Large intestine (tissue), 3 donors: ENCODE data around the gene FOXO3. TPM values are rescaled to one million over a fixed set of nuclear protein-coding genes. Genes with fewer than 3 reads are reported as not detected.

Experiments
- DNase-seq, 2 donors: peaks; one replicate each; pipeline versions ENCODE4 v3.0.0 to v3.0.0-alpha.2; 2013
- H3K27ac ChIP-seq: one replicate; pipeline ENCODE4 v1.5.1; 2013; ENCODE audit warnings: low read length
- H3K27me3 ChIP-seq: 2 replicates; pipeline ENCODE4 v1.6.1; 2013; ENCODE audit warnings: low read length; ENCODE audit not compliant: control insufficient read depth, insufficient read depth
- H3K36me3 ChIP-seq: 2 replicates; pipeline ENCODE4 v1.6.1; 2013; ENCODE audit warnings: low read length; ENCODE audit not compliant: control insufficient read depth, insufficient read depth
- H3K4me1 ChIP-seq: one replicate; pipeline ENCODE4 v1.6.1; 2013; ENCODE audit warnings: low read length; ENCODE audit not compliant: control insufficient read depth, insufficient read depth
- H3K4me3 ChIP-seq: one replicate; pipeline ENCODE4 v1.5.1; 2013; ENCODE audit warnings: low read length
- H3K9me3 ChIP-seq: one replicate; pipeline ENCODE4 v1.6.1; 2013; ENCODE audit warnings: mild to moderate bottlenecking, low read depth, low read length, moderate library complexity; ENCODE audit not compliant: control insufficient read depth
- WGBS: methylation state at CpG from one replicate; pipeline ENCODE4 v1.1.5; 2013; ENCODE audit warnings: low lambda C conversion rate; ENCODE audit not compliant: insufficient coverage; 5-methylcytosine and 5-hydroxymethylcytosine counted together
- polyA plus RNA-seq: library from polyadenylated mRNA; unstranded; fragments of 120-200 nt; gene quantifications from one replicate; pipeline ENCODE4 v1.2.1, GENCODE V29; 2013

Gene FOXO3
- polyA plus RNA-seq, 1 donor, result 39.9 TPM

GRCh38 chr6:108630050-108630714, 69.5 kb downstream of the FOXO3 start:
- Histone ChIP-seq H3K4me3 (no peak overlapping the region), H3K27me3 (no peaks in the 10 kb centered on the region), H3K36me3 (no peaks in the 10 kb centered on the region), H3K27ac (no peak overlapping the region), H3K4me1 (no peaks in the 10 kb centered on the region), H3K9me3 (no peaks in the 10 kb centered on the region)
- DNase-seq, result no peak
- 93% methylated on average over 3 of the region's 4 CpGs for WGBS

DNA sequence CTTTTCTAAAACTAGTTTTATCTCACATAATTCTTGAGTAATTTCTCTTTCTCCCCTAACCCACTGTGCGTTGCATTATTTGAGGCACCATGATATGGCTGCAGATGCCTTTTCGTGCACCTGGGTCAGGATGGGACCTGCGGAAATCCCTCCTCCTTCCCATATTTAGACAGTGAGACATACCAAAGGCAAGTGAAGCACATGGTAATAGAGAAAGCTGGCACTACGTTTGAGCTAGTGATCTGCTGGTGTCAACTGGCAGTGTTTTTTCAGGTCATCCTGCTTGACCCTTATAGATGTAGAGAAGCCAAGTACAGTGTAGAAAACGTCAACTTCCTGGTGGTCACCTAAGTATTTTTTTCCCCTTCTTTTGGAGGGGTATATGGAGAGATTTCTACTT, 71.7 kb downstream of the FOXO3 start:
- Histone ChIP-seq H3K4me3 (no peak overlapping the region), H3K36me3 (no peaks in the 10 kb centered on the region), H3K27me3 (no peaks in the 10 kb centered on the region), H3K9me3 (no peaks in the 10 kb centered on the region), H3K4me1 (no peaks in the 10 kb centered on the region), H3K27ac (no peak overlapping the region)
- no CpG with 5 or more reads among the region's 5 CpGs for WGBS
- DNase-seq, result no peak

DNA sequence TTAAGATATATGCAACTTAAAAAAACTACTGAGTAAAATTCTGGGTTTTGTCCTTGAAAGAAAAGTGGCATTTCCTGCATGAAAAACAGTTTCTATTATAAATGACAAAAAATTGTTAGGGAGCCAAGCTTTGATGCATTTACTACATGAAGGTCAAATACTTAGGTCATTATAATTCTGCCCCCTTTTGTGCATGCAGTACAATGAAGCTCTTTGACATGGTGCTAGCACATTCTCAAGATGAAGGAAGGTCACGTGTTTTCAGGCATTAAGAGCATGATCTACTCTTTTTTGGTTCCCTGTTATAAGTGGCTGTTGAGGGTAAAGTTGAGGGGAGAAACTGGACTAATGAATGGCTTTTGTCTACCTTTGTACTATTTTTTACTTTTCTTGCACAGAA, 72.7 kb downstream of the FOXO3 start:
- no peak for DNase-seq
- no CpG with 5 or more reads among the region's 1 CpG for WGBS
- Histone ChIP-seq H3K4me1 (no peaks in the 10 kb centered on the region), H3K27me3 (no peaks in the 10 kb centered on the region), H3K9me3 (no peaks in the 10 kb centered on the region), H3K4me3 (no peak overlapping the region), H3K36me3 (peaks cover under 1% of the 10 kb centered on the region), H3K27ac (no peak overlapping the region)

GRCh38 chr6:108635505-108636226, 74.9 kb downstream of the FOXO3 start:
- Histone ChIP-seq H3K36me3 (peaks cover 5% of the 10 kb centered on the region), H3K27me3 (no peaks in the 10 kb centered on the region), H3K27ac (no peak overlapping the region), H3K4me3 (no peak overlapping the region), H3K9me3 (no peaks in the 10 kb centered on the region), H3K4me1 (no peaks in the 10 kb centered on the region)
- WGBS, result no CpG with 5 or more reads among the region's 6 CpGs
- no peak for DNase-seq

- no peaks in the 10 kb centered on the region for H3K4me1 ChIP-seq
- no peak overlapping the region for H3K4me3 ChIP-seq
- peaks cover 5% of the 10 kb centered on the region for H3K36me3 ChIP-seq
- no peak for DNase-seq
- H3K9me3 ChIP-seq, result no peaks in the 10 kb centered on the region
- no peaks in the 10 kb centered on the region for H3K27me3 ChIP-seq
- WGBS, result no CpG with 5 or more reads among the region's 1 CpG
- H3K27ac ChIP-seq, result no peak overlapping the region
Measured at GRCh38 chr6:108637963-108638362, 77.2 kb downstream of the FOXO3 start.

DNA sequence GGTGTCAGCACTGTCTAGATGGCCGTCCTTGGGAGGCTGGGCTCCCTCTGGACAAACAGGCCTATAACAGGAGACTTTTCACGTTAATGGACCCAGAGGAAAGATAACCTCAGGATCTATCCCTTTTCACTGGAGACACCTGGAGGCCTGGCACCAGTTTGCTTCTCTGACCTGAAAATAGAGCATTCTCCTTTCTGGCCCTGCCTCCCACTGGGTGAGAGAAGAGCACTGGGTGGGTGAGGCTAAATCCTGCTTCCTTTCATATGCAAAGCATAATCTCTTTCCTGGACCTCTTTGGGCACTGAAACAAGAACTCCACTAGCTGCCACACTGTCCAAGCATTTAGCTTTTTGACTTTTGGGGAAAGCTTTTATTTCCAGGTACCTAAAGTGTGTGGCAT, 78.3 kb downstream of the FOXO3 start:
- Histone ChIP-seq H3K4me1 (no peaks in the 10 kb centered on the region), H3K9me3 (no peaks in the 10 kb centered on the region), H3K27ac (no peak overlapping the region), H3K27me3 (no peaks in the 10 kb centered on the region), H3K4me3 (no peak overlapping the region), H3K36me3 (peaks cover 5% of the 10 kb centered on the region)
- no peak for DNase-seq
- no CpG with 5 or more reads among the region's 2 CpGs for WGBS

GRCh38 chr6:108640104-108640503, 79.4 kb downstream of the FOXO3 start:
- H3K4me3 ChIP-seq, result no peak overlapping the region
- no peaks in the 10 kb centered on the region for H3K4me1 ChIP-seq
- H3K27me3 ChIP-seq, result no peaks in the 10 kb centered on the region
- no peak overlapping the region for H3K27ac ChIP-seq
- H3K36me3 ChIP-seq, result peaks cover 5% of the 10 kb centered on the region
- no peaks in the 10 kb centered on the region for H3K9me3 ChIP-seq
- no CpG with 5 or more reads among the region's 2 CpGs for WGBS
- DNase-seq, result no peak

GRCh38 chr6:108643184-108643583, 82.5 kb downstream of the FOXO3 start:
- Histone ChIP-seq H3K9me3 (no peaks in the 10 kb centered on the region), H3K36me3 (peaks cover 13% of the 10 kb centered on the region), H3K27ac (no peak overlapping the region), H3K4me3 (no peak overlapping the region), H3K27me3 (no peaks in the 10 kb centered on the region), H3K4me1 (no peaks in the 10 kb centered on the region)
- WGBS, result no CpG with 5 or more reads among the region's 1 CpG
- no peak for DNase-seq

GRCh38 chr6:108644252-108644651, 83.5 kb downstream of the FOXO3 start:
- 90% methylated on average over 2 of the region's 4 CpGs for WGBS
- Histone ChIP-seq H3K4me3 (no peak overlapping the region), H3K4me1 (no peaks in the 10 kb centered on the region), H3K27ac (no peak overlapping the region), H3K9me3 (no peaks in the 10 kb centered on the region), H3K27me3 (no peaks in the 10 kb centered on the region), H3K36me3 (peaks cover 11% of the 10 kb centered on the region)
- no peak for DNase-seq

- Histone ChIP-seq H3K4me3 (no peak overlapping the region), H3K27ac (no peak overlapping the region), H3K36me3 (peaks cover 8% of the 10 kb centered on the region), H3K27me3 (no peaks in the 10 kb centered on the region), H3K9me3 (no peaks in the 10 kb centered on the region), H3K4me1 (peaks cover 7% of the 10 kb centered on the region)
- WGBS, result 100% methylated on average over 2 of the region's 3 CpGs
- DNase-seq, result no peak
Measured at GRCh38 chr6:108648191-108648590, 87.5 kb downstream of the FOXO3 start.

GRCh38 chr6:108650325-108650724, 89.6 kb downstream of the FOXO3 start:
- peaks cover 8% of the 10 kb centered on the region for H3K36me3 ChIP-seq
- no peak overlapping the region for H3K4me3 ChIP-seq
- whole genome bisulfite sequencing, result no CpG with 5 or more reads among the region's 1 CpG
- no peaks in the 10 kb centered on the region for H3K27me3 ChIP-seq
- H3K4me1 ChIP-seq, result peaks cover 10% of the 10 kb centered on the region
- no peak overlapping the region for H3K27ac ChIP-seq
- DNase-seq, result no peak
- no peaks in the 10 kb centered on the region for H3K9me3 ChIP-seq
